NCI-H187 treated with DMSO at 0.1 percent for 48 hours (cell line): ENCODE measurements around the gene GPR150.
"Not testable (repeated sequence)": the region's sequence is repeated elsewhere in the genome, so short reads cannot be mapped to it uniquely, and the experiment has no call there.

Experiments
- DNase-seq: peaks from one replicate; lab custom pipeline; 2025; lab: John Stamatoyannopoulos, UW

The GPR150 gene

GRCh38 chr5:95623706-95624105, 3.8 kb downstream of the GPR150 start:
- no peak for DNase-seq

GRCh38 chr5:95624368-95624767, 4.5 kb downstream of the GPR150 start:
- DNase-seq: no peak

GRCh38 chr5:95626701-95627100, 6.8 kb downstream of the GPR150 start:
- no peak for DNase-seq

GRCh38 chr5:95627971-95628810, 8.3 kb downstream of the GPR150 start:
- no peak for DNase-seq

GRCh38 chr5:95628933-95629332, 9.0 kb downstream of the GPR150 start:
- no peak for DNase-seq

- DNase-seq: no peak
Observed at GRCh38 chr5:95630394-95630917, 10.6 kb downstream of the GPR150 start.

- no peak for DNase-seq
Observed at GRCh38 chr5:95631255-95631958, 11.5 kb downstream of the GPR150 start.

GRCh38 chr5:95631991-95632675, 12.2 kb downstream of the GPR150 start:
- no peak for DNase-seq

- not testable (repeated sequence) for DNase-seq
Observed at GRCh38 chr5:95632942-95633341, 13.1 kb downstream of the GPR150 start.

- DNase-seq: no peak
Observed at GRCh38 chr5:95633671-95634070, 13.8 kb downstream of the GPR150 start.

- DNase-seq: no peak
Observed at GRCh38 chr5:95634081-95634480, 14.2 kb downstream of the GPR150 start.

GRCh38 chr5:95638632-95639031, 18.7 kb downstream of the GPR150 start:
- no peak for DNase-seq

- no peak for DNase-seq
Observed at GRCh38 chr5:95641741-95642220, 21.9 kb downstream of the GPR150 start.

- DNase-seq: no peak
Observed at GRCh38 chr5:95643152-95643551, 23.3 kb downstream of the GPR150 start.

- DNase-seq: no peak
Observed at GRCh38 chr5:95644351-95645042, 24.6 kb downstream of the GPR150 start.

- DNase-seq: not testable (repeated sequence)
Observed at GRCh38 chr5:95646226-95646568, 26.3 kb downstream of the GPR150 start.

- DNase-seq: peak; percentile 36
Observed at GRCh38 chr5:95646569-95647431, 26.9 kb downstream of the GPR150 start, which contains the start of gene RFESD. Gene RFESD (plus strand): TSS chr5:95646777. CDS start chr5:95652272, 5,495 bp downstream.

GRCh38 chr5:95647886-95648860, 28.3 kb downstream of the GPR150 start:
- DNase-seq: no peak

- no peak for DNase-seq
Observed at GRCh38 chr5:95649274-95649673, 29.4 kb downstream of the GPR150 start.
